Measurements from ENCODE around the gene EDC4. TPM values are rescaled to one million over a fixed set of nuclear protein-coding genes. Genes with fewer than 3 reads are reported as not detected.

Gene EDC4
- total and polyA plus RNA-seq, 2 experiments from 2014 or later: 46.3 to 59.0 TPM

GRCh38 chr16:67928147-67928546, 55.3 kb downstream of the EDC4 start:
- Histone ChIP-seq H3K36me3 (replicated peaks; ENCODE audit: insufficient read depth, low read depth) (no peaks in the 10 kb centered on the region), H4K20me1 (ENCODE audit: insufficient read depth, poor library complexity, severe bottlenecking) (peaks cover 10% of the 10 kb centered on the region), H3K4me3 (no peak overlapping the region), H3K27me3 (no peaks in the 10 kb centered on the region), H3K9me3 (ENCODE audit: low read depth) (no peaks in the 10 kb centered on the region), H3K79me2 (no peaks in the 10 kb centered on the region), H3K9me2 (replicated peaks; ENCODE audit: insufficient read depth) (no peaks in the 10 kb centered on the region), H2AFZ (no peak overlapping the region), H3K4me2 (no peak overlapping the region), H3K27ac (no peak overlapping the region), H3K4me1 (ENCODE audit: insufficient read depth) (no peaks in the 10 kb centered on the region)
- TF ChIP-seq EZH2phosphoT487 (IDR thresholded peaks at IDR 0.05; ENCODE audit: low read depth, severe bottlenecking, unreplicated experiment) (no peak), EZH2 (IDR thresholded peaks at IDR 0.05; ENCODE audit: borderline replicate concordance) (no peak), CTCF (IDR thresholded peaks at IDR 0.05; ENCODE audit: poor library complexity) (no peak)
- DNase-seq (ENCODE audit: low spot score): no peak
- WGBS (ENCODE audit: low lambda C conversion rate, missing lambda C conversion rate): 88% methylated on average over 7 of the region's 7 CpGs

GRCh38 chr16:67928561-67929364, 55.9 kb downstream of the EDC4 start:
- peaks cover 6% of the 10 kb centered on the region for H4K20me1 ChIP-seq (ENCODE audit: insufficient read depth, poor library complexity, severe bottlenecking)
- no peaks in the 10 kb centered on the region for H3K36me3 ChIP-seq (replicated peaks; ENCODE audit: insufficient read depth, low read depth)
- no peak overlapping the region for H2AFZ ChIP-seq
- H3K4me1 ChIP-seq (ENCODE audit: insufficient read depth): no peaks in the 10 kb centered on the region
- H3K27me3 ChIP-seq: no peaks in the 10 kb centered on the region
- no peaks in the 10 kb centered on the region for H3K9me2 ChIP-seq (replicated peaks; ENCODE audit: insufficient read depth)
- TF ChIP-seq CTCF (IDR thresholded peaks at IDR 0.05; ENCODE audit: poor library complexity) (peak; percentile 78), EZH2phosphoT487 (IDR thresholded peaks at IDR 0.05; ENCODE audit: low read depth, severe bottlenecking, unreplicated experiment) (no peak), EZH2 (IDR thresholded peaks at IDR 0.05; ENCODE audit: borderline replicate concordance) (no peak)
- H3K9me3 ChIP-seq (ENCODE audit: low read depth): no peaks in the 10 kb centered on the region
- H3K4me3 ChIP-seq: no peak overlapping the region
- peak; percentile 80 for DNase-seq (ENCODE audit: low spot score)
- no peak overlapping the region for H3K4me2 ChIP-seq
- H3K27ac ChIP-seq: no peak overlapping the region
- H3K79me2 ChIP-seq: no peaks in the 10 kb centered on the region
- WGBS (ENCODE audit: low lambda C conversion rate, missing lambda C conversion rate): 55% methylated on average over 14 of the region's 16 CpGs

- H3K36me3 ChIP-seq (replicated peaks; ENCODE audit: insufficient read depth, low read depth): no peaks in the 10 kb centered on the region
- no peaks in the 10 kb centered on the region for H3K9me2 ChIP-seq (replicated peaks; ENCODE audit: insufficient read depth)
- no peak for DNase-seq (ENCODE audit: low spot score)
- H3K79me2 ChIP-seq: no peaks in the 10 kb centered on the region
- 96% methylated on average over 14 of the region's 14 CpGs for WGBS (ENCODE audit: low lambda C conversion rate, missing lambda C conversion rate)
- no peak overlapping the region for H3K27ac ChIP-seq
- no peak overlapping the region for H3K4me3 ChIP-seq
- peaks cover 6% of the 10 kb centered on the region for H4K20me1 ChIP-seq (ENCODE audit: insufficient read depth, poor library complexity, severe bottlenecking)
- TF ChIP-seq EZH2 (IDR thresholded peaks at IDR 0.05; ENCODE audit: borderline replicate concordance): no peak
- TF ChIP-seq EZH2phosphoT487 (IDR thresholded peaks at IDR 0.05; ENCODE audit: low read depth, severe bottlenecking, unreplicated experiment): no peak
- no peak for TF ChIP-seq CTCF (IDR thresholded peaks at IDR 0.05; ENCODE audit: poor library complexity)
- H2AFZ ChIP-seq: no peak overlapping the region
- H3K4me1 ChIP-seq (ENCODE audit: insufficient read depth): no peaks in the 10 kb centered on the region
- no peaks in the 10 kb centered on the region for H3K9me3 ChIP-seq (ENCODE audit: low read depth)
- H3K27me3 ChIP-seq: no peaks in the 10 kb centered on the region
- no peak overlapping the region for H3K4me2 ChIP-seq
Observed at GRCh38 chr16:67930191-67930590, 57.3 kb downstream of the EDC4 start.

Data from hepatocyte (in vitro differentiated cells).